Cardiac muscle cell (in vitro differentiated cells and primary cell): ENCODE data around the gene ECSIT. TPM values are rescaled to one million over a fixed set of nuclear protein-coding genes. Genes with fewer than 3 reads are reported as not detected.
A peak's percentile ranks its signal among the peaks of the same experiment; 100 is the strongest.
"Not testable (repeated sequence)": the region's sequence is repeated elsewhere in the genome, so short reads cannot be mapped to it uniquely, and the experiment has no call there.

Source experiments
- DNase-seq, 2 donors: peaks; one replicate each; pipeline versions ENCODE4 v3.0.0 to v3.0.0-alpha.2; 2010 to 2017; ENCODE audit warnings: low read depth in 1 of 2, low spot score in 1 of 2
- H3K27ac ChIP-seq: fragments of 200-600 bp; sonication (generic); 2 replicates; pipeline ENCODE4 v1.5.1; 2016
- H3K27me3 ChIP-seq: fragments of 200-600 bp; sonication (generic); 2 replicates; pipeline ENCODE4 v1.6.0; 2016; ENCODE audit warnings: control low read depth
- H3K36me3 ChIP-seq: fragments of 200-600 bp; sonication (generic); 2 replicates; pipeline ENCODE4 v1.5.1; 2016; ENCODE audit warnings: control low read depth
- H3K4me1 ChIP-seq: fragments of 200-600 bp; sonication (generic); 2 replicates; pipeline ENCODE4 v1.8.1; 2017; ENCODE audit warnings: low read depth, mild to moderate bottlenecking, mixed run types
- H3K4me3 ChIP-seq: fragments of 200-600 bp; sonication (generic); 2 replicates; pipeline ENCODE4 v1.5.1; 2016; ENCODE audit warnings: mild to moderate bottlenecking
- H3K9me3 ChIP-seq: fragments of 200-600 bp; sonication (generic); 2 replicates; pipeline ENCODE4 v1.5.1; 2017; ENCODE audit warnings: low read depth, mild to moderate bottlenecking, control low read depth
- polyA plus RNA-seq: library from polyadenylated mRNA; unstranded; fragments of >200 nt; fragmentation: Nextera tagmentation; extraction: Ambion mirVana; gene quantifications from 2 replicates; pipeline ENCODE4 v1.2.1, GENCODE V29; 2016
- total RNA-seq: library from RNA; depleted of rRNA; stranded (reverse); fragments of >200 nt; gene quantifications from 2 replicates; pipeline ENCODE4 v1.2.3, GENCODE V29; 2016
- TF ChIP-seq, protein P1 (sequence below): IDR thresholded peaks from 2 replicates; pipeline ENCODE4 v1.5.1; 2012; ENCODE audit warnings: low read depth, mild to moderate bottlenecking, low read length

The ECSIT gene
- total and polyA plus RNA-seq, 2 experiments from 2014 or later, result 64.0 to 91.3 TPM

GRCh38 chr19:11465600-11465999 is 63.3 kb downstream of the ECSIT start:
- Histone ChIP-seq H3K9me3 (no peaks in the 10 kb centered on the region), H3K27ac (no peak overlapping the region), H3K4me3 (no peak overlapping the region), H3K36me3 (no peaks in the 10 kb centered on the region), H3K4me1 (no peaks in the 10 kb centered on the region), H3K27me3 (no peaks in the 10 kb centered on the region)
- DNase-seq, result no peak
- TF ChIP-seq, protein P1, sequence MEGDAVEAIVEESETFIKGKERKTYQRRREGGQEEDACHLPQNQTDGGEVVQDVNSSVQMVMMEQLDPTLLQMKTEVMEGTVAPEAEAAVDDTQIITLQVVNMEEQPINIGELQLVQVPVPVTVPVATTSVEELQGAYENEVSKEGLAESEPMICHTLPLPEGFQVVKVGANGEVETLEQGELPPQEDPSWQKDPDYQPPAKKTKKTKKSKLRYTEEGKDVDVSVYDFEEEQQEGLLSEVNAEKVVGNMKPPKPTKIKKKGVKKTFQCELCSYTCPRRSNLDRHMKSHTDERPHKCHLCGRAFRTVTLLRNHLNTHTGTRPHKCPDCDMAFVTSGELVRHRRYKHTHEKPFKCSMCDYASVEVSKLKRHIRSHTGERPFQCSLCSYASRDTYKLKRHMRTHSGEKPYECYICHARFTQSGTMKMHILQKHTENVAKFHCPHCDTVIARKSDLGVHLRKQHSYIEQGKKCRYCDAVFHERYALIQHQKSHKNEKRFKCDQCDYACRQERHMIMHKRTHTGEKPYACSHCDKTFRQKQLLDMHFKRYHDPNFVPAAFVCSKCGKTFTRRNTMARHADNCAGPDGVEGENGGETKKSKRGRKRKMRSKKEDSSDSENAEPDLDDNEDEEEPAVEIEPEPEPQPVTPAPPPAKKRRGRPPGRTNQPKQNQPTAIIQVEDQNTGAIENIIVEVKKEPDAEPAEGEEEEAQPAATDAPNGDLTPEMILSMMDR, result no peak

GRCh38 chr19:11464333-11465265 is 64.3 kb downstream of the ECSIT start:
- no peaks in the 10 kb centered on the region for H3K27me3 ChIP-seq
- no peaks in the 10 kb centered on the region for H3K9me3 ChIP-seq
- no peaks in the 10 kb centered on the region for H3K36me3 ChIP-seq
- H3K4me3 ChIP-seq, result no peak overlapping the region
- no peak overlapping the region for H3K27ac ChIP-seq
- TF ChIP-seq, protein P1, result no peak
- no peak for DNase-seq
- H3K4me1 ChIP-seq, result no peaks in the 10 kb centered on the region

GRCh38 chr19:11463391-11463790 is 65.5 kb downstream of the ECSIT start:
- no peak for DNase-seq
- H3K9me3 ChIP-seq, result no peaks in the 10 kb centered on the region
- TF ChIP-seq, protein P1, result no peak
- H3K36me3 ChIP-seq, result no peaks in the 10 kb centered on the region
- H3K27me3 ChIP-seq, result no peaks in the 10 kb centered on the region
- no peak overlapping the region for H3K27ac ChIP-seq
- H3K4me1 ChIP-seq, result no peaks in the 10 kb centered on the region
- no peak overlapping the region for H3K4me3 ChIP-seq

DNA sequence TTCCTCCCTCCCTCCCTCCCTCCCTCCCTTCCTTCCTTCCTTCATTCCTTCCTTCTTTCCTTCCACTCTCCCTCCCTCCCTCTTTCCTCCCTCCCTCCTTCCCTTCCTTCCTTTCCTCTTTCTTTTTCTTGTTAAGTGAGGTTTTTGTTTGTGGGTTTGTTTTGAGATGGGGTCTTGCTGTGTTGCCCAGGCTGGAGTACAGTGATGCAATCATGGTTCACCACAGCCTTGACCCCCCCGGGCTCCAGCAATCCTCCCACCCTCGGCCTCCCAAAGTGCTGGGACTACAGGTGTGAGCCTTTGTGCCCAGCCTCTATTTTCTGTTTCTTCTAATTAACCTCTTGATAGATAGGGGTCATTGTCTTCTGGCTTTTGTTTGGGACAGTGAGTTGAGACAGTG is 67.5 kb downstream of the ECSIT start:
- no peaks in the 10 kb centered on the region for H3K27me3 ChIP-seq

DNA sequence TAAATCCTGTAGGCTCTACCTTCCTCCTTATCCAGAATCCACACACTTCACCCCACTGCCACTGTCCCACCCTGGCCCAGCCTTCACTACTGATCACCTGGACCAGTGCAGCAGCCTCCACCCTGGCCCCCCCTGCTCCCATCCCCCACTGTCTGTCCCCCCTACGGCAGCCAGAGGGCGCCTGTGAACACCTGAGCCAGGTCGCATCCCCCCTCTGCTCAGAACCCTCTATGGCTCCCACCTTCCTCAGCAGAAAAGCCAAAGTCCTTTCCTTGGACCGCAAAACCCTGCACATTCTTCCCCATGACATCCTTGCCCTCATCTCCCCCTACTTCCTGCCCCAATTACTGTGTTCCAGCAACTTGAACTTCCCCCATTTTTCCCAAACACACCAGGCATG is 68.7 kb downstream of the ECSIT start:
- H3K27ac ChIP-seq, result no peak overlapping the region
- no peaks in the 10 kb centered on the region for H3K4me1 ChIP-seq
- H3K4me3 ChIP-seq, result no peak overlapping the region
- H3K27me3 ChIP-seq, result no peaks in the 10 kb centered on the region
- TF ChIP-seq, protein P1, result peak; percentile 10
- no peaks in the 10 kb centered on the region for H3K9me3 ChIP-seq
- H3K36me3 ChIP-seq, result no peaks in the 10 kb centered on the region
- DNase-seq, result no peak

More for the DNA sequence above, 67.5 kb downstream of the ECSIT start:
- no peak overlapping the region for H3K27ac ChIP-seq
- no peaks in the 10 kb centered on the region for H3K36me3 ChIP-seq
- no peaks in the 10 kb centered on the region for H3K9me3 ChIP-seq
- H3K4me3 ChIP-seq, result no peak overlapping the region
- TF ChIP-seq, protein P1, result no peak
- no peak for DNase-seq
- H3K4me1 ChIP-seq, result no peaks in the 10 kb centered on the region

GRCh38 chr19:11458912-11459311 is 70.0 kb downstream of the ECSIT start:
- not testable (repeated sequence) for DNase-seq, H3K27me3 ChIP-seq, H3K27ac ChIP-seq, H3K36me3 ChIP-seq, H3K4me3 ChIP-seq, H3K9me3 ChIP-seq, H3K4me1 ChIP-seq
